Activated CD4-positive, alpha-beta T cell treated with anti-CD3 and anti-CD28 coated beads, Interleukin-2, amount 50 U/mL, for 24 hours (primary cell): Measurements from ENCODE around the gene CERS2.

Experiments
- DNase-seq, 2 donors: peaks; one replicate each; pipeline ENCODE4 v3.0.0-alpha.2; 2020; ENCODE audit warnings: low read depth in 1 of 2, low spot score in 1 of 2

Gene CERS2

DNA sequence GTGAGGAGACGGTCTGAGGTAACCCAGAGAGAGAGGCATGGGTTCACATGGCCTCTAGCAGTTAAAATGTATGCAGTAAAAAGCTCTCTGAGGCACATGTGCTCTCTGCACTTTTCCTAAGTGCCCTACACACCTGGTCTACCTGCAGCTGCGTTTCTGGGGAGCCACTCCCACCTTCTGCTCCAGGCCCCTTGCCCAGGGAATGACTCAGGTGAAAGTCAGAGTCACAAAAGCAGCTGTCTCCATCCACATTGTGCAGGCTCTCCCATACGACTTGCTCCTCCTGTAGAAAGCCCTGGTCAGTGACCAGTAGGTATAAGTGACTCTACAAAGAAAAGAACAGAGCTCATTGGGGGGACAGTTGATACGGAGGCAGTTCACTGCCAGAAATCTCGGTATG is 23.3 kb upstream of the CERS2 start:
- DNase-seq, result no peak

DNA sequence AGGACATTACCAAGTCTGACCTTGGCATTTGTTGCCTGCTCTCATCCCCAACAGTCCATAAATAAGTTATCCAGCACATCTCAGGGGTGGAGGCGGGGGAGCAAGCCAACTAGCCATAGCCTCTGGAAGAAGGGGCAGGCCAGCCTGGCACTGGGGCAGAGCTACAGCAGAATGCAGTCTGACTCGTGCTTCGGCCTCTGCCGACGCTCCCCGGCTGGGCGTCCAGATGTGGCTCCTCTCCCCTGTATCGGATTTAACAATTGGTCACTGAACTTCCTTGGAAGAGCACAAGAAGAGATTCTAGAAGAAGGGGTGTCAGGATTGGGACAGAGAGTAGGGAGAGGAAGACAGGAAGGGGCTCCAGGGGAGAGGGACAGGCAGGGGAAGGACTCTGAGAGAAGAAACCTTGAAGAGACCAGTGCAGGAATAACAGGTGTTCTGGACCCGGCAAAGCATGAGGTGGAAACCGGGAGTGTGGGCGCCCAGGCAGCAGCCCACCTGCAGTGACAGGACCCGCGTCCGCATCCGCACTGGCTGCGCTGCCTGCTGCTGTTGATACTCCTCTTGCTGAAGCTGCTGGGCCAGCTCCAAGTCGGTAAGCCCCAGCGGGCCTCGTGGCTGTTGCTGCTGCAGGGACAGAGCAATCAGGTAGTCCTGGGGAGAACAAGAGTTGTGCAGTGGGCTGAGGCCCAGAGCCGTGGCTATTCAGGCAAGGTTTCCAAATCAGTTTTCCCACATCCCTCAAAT is 22.7 kb upstream of the CERS2 start:
- DNase-seq, result no peak

DNA sequence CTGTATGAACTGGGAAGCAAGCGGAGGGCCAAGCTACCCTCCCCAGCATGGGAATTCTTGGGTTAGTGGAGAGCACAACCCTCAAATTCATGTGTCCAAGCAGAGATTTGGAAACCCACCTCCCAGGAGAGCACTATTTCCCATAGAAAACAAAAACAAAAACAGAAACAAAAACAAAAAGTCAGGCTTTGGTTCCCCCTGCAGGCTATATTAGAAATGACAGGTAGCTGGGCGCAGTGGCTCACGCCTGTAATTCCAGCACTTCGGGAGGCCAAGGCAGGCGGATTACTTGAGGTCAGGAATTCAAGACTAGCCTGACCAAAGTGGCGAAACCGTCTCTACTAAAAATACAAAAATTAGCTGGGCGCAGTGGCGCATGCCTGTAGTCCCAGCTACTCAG is 21.3 kb upstream of the CERS2 start:
- no peak for DNase-seq

DNA sequence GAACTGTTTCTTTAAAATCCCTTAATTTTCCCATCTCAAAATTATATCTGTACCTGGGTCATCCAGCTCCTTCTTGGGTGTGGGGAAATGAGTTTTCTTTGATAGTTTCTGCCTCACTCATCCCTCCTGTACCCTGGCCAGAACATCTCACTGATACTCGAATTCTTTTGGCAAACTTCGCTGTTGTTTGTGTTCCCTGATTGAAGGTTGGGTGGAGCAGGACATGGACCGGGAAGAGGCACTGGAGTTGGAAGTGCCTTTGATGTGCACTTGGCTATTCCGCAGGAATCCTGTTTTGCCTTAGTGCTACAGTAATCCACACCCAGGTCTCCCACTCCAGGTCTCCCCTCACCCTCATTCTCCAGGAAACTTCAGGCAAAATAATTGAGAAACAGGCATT is 20.8 kb upstream of the CERS2 start:
- no peak for DNase-seq

DNA sequence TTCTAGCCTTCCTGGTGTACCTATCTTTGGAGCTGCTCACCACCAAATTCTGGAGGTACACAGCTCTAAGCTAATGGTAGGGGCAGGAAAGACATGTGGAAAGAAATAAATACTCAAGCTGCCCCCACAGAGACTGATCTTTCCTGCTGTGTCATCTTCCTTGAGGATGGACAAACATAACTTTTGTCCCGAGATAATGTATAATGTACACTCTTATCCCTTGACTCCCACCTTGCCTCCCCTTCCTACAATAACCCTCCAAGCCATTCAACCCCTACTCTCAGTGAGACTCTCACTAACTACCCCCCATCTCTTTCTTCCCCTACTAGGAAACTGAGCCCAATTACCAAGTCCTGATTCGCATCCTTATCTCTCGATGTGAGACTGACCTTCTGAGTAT is 19.6 kb upstream of the CERS2 start:
- no peak for DNase-seq

DNA sequence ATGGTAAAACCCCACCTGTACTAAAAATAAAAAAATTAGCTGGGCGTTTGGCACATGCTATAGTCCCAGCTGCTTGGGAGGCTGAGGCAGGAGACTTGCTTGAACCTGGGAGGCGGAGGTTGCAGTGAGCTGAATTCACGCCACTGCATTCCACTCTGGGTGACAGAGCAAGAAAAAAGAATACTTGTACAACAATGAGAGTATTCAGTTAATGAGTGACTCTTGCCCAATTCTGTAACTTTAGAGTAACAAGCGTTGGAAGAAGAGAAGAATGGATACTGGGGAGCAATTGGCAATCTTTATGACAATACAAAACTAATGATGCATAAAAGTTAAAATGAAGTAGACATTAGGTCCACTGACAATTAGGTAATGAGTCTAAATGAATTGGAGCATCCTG is 18.0 kb upstream of the CERS2 start:
- DNase-seq, result no peak

DNA sequence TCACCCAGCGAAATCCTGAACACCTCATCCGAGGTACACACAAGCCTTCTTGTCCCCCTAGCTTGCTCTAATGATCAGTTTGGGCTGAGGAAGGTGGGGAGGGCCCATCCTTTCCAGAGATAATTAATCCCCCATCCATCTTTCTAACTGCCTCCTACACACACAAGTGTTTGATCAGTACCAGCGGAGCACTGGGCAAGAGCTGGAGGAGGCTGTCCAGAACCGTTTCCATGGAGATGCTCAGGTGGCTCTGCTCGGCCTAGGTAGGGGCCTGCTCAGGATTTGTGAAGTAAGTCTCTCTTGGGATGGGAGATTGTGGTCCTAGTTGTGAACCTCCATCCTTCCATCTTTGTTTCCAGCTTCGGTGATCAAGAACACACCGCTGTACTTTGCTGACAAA is 13.3 kb upstream of the CERS2 start:
- DNase-seq, result no peak

DNA sequence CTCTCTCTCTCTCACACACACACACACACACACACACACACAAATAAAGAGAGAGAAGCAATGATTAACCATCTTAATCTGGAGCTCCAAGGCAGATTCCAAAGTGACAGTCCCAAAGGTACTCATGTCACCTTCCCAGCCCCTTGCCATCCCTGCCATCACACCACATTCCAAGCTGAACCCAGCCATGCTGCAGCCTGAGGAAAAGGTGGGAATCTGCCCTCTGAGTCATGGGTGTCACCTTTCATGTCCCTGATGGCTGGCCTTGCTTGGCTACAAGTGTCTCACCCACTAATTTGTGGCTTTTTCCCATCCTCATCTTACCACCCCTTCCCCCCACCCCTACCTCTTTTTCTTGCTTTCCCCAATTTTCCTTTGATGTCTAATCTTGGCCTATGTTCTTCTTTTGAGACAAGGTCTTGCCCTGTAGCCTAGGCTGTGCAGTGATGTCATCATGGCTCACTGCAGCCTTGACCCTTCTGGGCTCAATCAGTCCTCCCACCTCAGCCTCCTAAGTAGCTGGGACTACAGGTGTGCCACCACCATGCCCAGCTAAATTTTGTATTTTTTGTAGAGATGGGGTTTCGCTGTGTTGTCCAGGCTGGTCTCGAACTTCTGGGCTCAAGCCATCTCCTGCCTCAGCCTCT is 10.7 kb upstream of the CERS2 start:
- no peak for DNase-seq

DNA sequence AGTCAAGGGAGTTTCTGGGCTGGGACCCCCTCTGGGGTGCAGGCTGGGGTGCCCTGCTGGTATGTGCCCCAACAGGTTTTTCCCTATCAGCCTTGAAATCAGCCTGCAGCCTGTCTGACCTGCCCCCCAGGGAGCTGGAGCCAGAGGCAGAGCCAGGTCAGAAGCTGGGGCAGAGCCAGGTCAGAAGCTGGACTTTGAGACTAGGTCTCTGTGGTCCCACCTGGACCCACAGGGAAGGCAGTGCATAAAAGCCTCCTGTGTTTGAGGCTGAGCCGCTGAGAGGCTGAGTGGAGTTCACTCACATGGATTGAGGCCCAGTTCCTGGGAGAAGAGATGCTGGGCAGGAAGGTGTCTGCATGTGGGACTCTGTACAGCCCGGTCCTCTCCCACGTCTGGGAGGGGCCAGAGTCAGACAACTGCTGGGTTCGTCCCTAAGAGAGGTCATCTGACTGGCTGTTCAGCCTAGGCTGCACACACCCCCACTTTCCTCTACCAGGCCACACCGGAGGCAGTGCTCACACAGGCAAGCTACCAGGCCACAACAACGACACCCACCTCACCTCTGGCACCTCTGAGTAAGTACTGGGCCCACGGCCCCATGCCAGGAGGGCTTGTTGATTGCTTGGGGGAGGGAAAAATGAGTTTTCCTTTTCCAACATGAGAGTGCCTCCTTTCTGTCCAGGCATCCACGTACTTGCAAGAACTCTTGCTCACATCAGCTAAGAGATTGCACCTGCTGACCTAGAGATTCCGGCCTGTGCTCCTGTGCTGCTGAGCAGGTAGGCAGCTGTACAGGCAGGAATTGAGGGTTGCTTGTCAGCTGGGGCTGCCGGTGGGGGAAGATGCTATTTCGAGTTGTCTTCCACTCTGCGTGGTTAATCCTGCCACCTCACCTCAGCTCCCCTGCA is 7.4 kb upstream of the CERS2 start, which contains the start of gene ANXA9:
ANXA9 (plus strand) TSS at position 488 of the 908 bp plus-strand sequence. CDS start 814 bp downstream, outside the sequence.
- DNase-seq, result no peak

DNA sequence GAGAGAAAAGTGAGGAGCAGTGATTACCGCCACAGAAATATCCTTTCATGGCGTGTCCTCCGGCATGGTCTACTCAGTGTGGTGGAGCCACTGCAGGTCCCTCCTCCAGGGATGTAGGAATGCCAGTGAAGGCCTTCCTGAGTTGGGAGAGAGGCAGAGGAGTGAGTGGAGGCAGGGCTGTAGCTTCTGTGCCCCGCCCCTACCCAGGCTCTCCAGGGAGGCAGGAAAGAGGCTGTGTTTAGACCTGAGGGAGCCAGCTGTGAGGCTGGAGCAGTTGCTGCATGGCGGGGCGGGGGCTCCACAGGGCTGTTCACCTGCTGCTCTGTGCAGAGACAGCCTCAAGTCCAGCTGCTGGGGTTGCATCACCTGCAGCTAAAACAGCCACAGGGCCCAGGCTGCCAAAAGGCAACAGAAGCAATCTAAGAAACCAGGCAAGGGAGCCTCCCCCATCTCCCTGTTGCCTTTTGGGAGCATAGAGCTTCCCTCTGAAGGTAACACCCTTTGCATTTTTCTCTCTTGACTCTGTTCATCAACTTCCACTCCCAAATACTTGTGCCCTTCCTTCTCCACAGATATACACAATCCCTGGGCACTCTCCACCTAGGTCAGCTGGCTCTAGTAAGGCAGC is 6.7 kb upstream of the CERS2 start:
- no peak for DNase-seq

DNA sequence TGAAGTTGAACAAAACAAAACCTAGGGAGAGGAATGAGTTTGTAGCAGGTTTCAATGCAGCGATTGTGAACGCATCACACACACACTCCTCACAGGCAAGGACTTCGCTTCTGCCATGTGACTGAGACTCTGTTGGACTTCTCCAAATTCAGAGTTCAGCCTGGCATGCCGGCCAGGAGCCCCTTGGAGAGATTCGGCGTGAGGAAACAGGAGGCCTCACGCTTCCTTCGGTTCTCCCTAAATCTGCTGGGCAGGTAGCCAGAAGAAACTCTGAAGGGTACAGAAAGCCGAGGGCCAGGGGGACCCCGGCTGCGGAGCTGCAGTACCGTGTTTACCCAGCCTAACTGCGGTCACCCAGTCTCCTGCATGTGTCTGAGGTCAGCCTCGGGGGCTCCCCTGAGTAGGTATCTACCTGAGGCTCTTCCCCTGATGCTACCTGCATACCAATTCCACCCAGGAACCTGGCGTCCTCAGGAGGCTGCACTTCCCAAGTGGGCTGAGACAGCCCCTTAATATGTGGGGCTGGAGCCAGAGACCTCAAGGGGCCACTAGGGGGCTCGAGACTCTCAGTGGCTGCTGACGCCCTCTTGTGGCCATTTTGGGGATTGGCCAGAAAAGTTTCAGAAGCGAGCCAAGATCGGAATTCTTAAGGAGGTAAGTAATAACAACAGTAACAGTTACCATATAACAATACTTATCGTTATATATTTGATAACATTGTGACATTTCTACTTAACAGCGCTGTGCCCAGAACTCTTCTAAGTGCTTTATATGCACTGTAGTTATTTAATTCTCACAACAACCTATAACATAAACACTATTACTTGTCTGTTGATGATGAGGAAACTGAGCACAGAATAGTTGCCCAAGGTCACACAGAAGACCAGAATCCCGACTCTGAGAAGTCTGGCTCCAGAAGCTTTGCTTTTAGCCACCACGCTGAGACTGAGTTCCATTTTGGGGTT is 4.7 kb upstream of the CERS2 start:
- peak; percentile 79 to 87 for DNase-seq

DNA sequence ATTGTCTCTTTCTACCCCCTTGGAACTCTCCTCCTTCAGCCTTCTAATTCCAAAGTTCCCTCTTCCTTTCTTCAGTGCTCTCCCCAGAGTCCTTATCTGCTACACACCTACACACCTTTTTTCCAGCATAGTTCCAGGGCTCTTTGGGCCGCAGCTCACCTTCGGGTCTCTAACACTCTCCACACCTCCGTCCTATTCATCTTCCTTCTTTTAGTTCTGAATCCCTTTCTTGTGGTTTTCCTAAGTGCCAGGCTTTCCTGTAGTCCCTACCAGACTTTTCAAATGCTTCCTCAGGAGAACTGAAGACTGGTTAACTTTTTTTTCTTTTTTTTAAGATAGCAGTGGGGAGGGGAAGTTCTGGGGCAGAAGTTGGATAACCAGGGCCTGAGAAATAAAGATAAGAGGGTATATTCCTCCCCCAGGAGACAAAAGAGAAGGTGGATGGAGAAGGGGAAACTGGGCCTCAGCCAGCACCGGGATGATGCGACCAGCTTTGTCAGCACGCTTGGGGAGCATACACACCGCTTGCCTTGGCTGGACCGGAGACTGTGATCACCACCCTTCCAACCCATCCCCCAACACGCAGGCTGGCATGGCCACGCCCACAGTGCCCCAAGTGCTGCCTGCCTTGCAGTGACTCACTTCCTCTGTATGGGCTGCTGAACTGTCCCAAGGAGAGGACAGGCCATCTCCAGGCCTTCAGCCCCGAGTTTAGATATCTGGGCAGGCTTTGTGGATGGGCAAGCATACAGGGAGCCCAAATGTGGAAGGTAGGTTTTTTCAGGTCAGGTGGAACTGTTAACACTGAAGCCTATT is 2.5 kb upstream of the CERS2 start:
- peak; percentile 46 to 56 for DNase-seq

DNA sequence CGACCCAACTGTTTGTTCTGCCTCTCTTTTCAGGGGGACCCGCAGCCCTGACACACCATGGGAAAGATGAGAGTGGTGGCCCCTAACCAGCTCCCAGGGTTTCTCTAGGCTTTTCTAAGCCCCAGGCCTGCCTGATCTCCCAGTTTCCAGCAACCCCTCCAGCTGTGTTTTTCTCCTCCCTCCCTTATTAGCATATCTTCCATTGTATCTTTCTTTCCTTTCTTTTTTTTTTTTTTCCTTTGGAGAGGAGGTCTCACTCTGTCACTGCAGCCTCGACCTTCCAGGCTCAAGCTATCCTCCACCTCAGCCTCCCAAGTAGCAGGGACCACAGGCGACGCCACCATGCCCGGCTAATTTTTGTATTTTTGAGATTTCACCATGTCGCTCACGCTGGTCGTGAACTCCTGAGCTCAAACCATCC is 1.8 kb upstream of the CERS2 start:
- no peak for DNase-seq

DNA sequence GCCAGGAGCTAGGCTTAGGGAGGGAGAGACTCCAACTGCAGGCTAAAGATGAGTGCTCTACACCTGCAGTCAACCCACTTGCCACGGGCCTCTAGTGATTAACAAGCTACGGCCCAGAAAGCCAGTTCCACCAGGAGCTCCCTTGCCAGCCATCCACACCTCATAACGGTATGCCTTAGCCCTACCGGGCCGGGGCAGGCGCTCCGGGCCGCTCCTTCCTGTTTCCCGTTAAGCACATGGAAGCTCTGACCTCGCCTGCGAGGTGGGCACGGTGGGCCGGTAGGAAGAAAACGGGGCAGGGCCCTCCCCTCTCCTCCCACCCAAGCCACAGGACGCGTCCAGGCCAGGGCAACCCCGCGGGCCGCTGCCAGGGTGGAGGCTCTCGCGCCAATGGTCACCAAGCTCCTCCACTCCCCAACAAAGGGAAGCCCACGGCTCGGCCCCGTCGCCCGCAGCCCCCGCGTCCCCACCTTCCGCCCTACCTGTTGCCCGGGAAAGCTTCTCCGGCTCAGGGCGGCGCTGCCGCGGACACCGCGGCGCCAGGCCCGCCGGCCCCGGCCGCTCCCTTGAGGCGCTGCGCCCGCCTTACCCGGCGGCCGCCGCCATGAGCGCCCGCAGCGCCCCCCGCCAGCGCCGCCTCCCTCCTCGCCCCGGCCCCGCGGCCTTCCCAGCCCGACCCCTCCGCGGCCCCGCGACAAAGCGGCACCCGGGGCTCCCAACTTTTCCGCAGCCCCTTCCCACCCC is 627 bp downstream of the CERS2 start:
- peak in 1 of 2 donors; percentile 36 for DNase-seq

DNA sequence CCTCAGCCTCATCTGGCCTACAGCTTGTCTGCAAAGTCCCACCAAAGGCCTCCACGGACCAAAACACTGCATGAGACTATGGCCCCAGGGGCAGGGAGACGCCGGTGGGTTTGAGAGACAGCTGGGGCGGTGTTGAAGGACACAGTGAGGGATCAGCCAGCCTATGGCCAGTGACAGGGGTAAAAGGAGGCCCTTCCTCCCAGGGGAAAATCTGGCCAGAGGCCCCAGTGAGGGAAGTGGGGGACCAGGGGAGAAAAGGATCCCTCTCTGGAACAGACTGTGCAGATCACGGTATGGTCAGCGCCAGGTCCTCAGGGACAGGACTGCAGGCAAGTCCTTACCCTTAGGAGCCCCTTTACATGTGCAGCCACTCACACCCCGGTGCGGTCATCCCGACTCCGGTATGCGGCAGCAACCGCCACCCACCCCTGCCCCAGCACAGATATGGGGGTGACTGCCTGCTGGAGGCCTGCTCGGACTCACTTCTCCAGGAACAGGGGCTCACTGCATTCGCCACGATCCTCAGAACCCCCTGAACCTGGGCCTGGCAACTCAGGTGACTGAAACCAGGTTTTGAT is 1.3 kb downstream of the CERS2 start:
- DNase-seq, result no peak

DNA sequence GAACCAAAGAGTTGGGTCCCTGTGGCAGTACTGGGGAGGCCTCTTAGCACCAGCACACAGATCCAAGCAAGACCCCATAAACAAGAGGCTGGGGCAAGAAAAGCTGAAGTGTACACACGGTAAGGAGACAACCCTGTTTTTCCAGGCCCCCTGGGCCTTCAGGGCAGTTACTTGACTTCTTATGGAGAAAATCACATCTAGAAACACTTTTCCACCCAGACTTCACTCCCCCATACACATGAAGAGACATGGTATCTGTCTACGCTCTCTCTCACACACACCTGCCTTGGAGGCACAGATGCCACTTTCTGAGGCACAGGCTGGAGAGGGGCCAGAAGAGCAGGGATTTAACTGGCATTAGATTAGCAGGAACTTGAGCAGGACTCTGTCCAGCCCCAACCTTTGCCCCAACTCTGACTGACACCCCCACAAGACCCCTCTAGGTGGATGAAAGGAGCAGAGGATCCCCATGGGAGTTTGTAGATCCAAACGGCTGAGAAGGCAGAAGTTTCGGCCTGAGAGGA is 2.2 kb downstream of the CERS2 start:
- DNase-seq, result no peak

DNA sequence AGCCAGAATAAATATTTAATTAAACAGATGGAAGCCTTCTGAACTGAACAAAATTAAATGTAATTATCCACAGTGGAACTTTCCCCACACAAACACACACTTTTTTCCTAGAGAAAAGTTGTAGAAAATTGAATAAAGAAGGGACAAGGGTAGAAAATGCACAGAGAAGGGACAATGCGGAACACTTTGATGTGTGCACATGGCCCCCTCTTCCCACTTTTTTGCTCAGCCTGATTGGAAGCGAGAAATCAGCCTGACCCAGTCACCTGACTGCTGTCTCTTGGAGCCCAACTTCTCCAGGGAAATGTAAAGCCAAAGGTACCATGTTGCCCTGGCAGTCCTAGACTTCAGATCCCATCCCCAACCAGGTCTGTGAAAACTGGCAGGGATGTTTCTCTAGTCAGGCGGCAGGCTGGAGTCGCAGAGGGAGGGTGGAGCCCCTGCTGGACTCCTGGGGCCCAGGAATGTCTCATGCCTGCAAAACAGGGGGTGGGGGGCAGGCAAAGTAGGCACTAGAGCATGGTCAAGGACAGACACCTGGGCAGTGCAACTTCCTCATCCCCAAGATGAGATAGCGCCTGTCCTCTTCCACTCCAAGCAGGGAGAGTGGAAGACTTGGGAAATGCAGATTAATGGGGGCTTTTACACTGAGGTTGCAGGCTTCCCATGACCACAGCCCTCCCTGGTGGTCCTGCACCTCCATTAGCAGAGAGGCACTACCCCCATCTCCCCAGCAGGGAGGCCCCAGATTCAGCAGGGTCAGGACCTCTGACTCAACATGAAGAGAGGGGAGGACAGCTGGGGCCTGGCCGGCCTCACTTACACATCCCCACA is 2.8 kb downstream of the CERS2 start:
- DNase-seq, result no peak
